A549 (cell line): ENCODE results near the gene LAMC3. TPM values are rescaled to one million over a fixed set of nuclear protein-coding genes. Genes with fewer than 3 reads are reported as not detected.

Experiments
- ATAC-seq, 2 experiments: fragments of 200-7000 bp in 1 of 2; fragments of >200 bp in 1 of 2; cut with Nextera tagmentation in 1 of 2; cut with Tn5 transposase in 1 of 2; 3 replicates each; pipeline versions ENCODE4 v1.8.0 to v1.9.1; 2018 to 2020; ENCODE audit warnings: mild to moderate bottlenecking in 1 of 2, moderate library complexity in 1 of 2
- CTCF ChIA-PET: fragments of 300-600 bp; sonication (Branson Sonifier 250); formaldehyde crosslinking; extraction: SDS; loops from one replicate; lab custom pipeline; 2021; ENCODE audit warnings: antibody characterized with exemption, inconsistent platforms; lab: Yijun Ruan, JAX
- POLR2A ChIA-PET: fragments of 350-600 bp; formaldehyde crosslinking; extraction: SDS; loops from one replicate; lab custom pipeline; 2021; ENCODE audit warnings: antibody characterized with exemption, inconsistent platforms; lab: Yijun Ruan, JAX
- DNase-seq, 2 experiments: peaks; one replicate each; pipeline versions ENCODE4 v3.0.0 to v3.0.0-alpha.2; 2011 to 2016; ENCODE audit warnings: low read depth in 1 of 2, low spot score in 1 of 2
- FAIRE-seq: peaks from 2 replicates; lab custom pipeline; 2011; peaks lifted over from hg19 to GRCh38; lab: Jason Lieb, UNC
- H3K27ac ChIP-seq, 2 experiments: fragments of >200 bp; sonication (Bioruptor Twin); formaldehyde crosslinking; 3 replicates each; pipeline ENCODE4 v1.5.1; 2016 to 2017
- H3K4me1 ChIP-seq: fragments of >200 bp; sonication (Bioruptor Twin); formaldehyde crosslinking; 3 replicates; pipeline ENCODE4 v1.6.1; 2016
- H3K4me2 ChIP-seq: fragments of >200 bp; sonication (Bioruptor Twin); formaldehyde crosslinking; 3 replicates; pipeline ENCODE4 v1.6.1; 2016
- H3K4me3 ChIP-seq: fragments of >200 bp; sonication (Bioruptor Twin); formaldehyde crosslinking; 3 replicates; pipeline ENCODE4 v1.5.1; 2016
- H3K9me3 ChIP-seq: fragments of >200 bp; sonication (Bioruptor Twin); formaldehyde crosslinking; 3 replicates; pipeline ENCODE4 v1.6.1; 2016
- BHLHE40 ChIP-seq: IDR thresholded peaks from 2 replicates; pipeline ENCODE4 v1.6.1; 2012; ENCODE audit warnings: low read depth, low read length, inconsistent platforms
- CBX8 ChIP-seq: fragments of 200-600 bp; sonication (generic); IDR thresholded peaks from 2 replicates; pipeline ENCODE4 v1.6.1; 2016
- CEBPB ChIP-seq, 2 experiments: fragments of >200 bp in 1 of 2; sonication (Bioruptor Twin) in 1 of 2; formaldehyde crosslinking in 1 of 2; IDR thresholded peaks; 2 replicates each; pipeline ENCODE4 v1.6.1; 2012 to 2016
- CHD4 ChIP-seq: fragments of 200-600 bp; sonication (generic); IDR thresholded peaks from 2 replicates; pipeline ENCODE4 v1.6.1; 2016; ENCODE audit warnings: antibody characterized with exemption, mild to moderate bottlenecking, borderline replicate concordance
- EHF ChIP-seq: fragments of 250-450 bp; sonication (Bioruptor Pico); IDR thresholded peaks from 2 replicates; pipeline ENCODE4 v1.5.0; 2020; ENCODE audit warnings: mild to moderate bottlenecking
- EHMT2 ChIP-seq: fragments of 200-600 bp; sonication (generic); IDR thresholded peaks from 2 replicates; pipeline ENCODE4 v1.6.1; 2016; ENCODE audit warnings: antibody characterized with exemption, low read depth, mild to moderate bottlenecking, moderate library complexity
- ESRRA ChIP-seq: fragments of 150-350 bp; IDR thresholded peaks from 2 replicates; pipeline ENCODE4 v1.6.1; 2014; ENCODE audit warnings: mild to moderate bottlenecking, low read length, borderline replicate concordance
- GATA3 ChIP-seq: IDR thresholded peaks from 2 replicates; pipeline ENCODE4 v1.6.1; 2012; ENCODE audit warnings: borderline replicate concordance
- JUNB ChIP-seq: fragments of >200 bp; sonication (Bioruptor Twin); formaldehyde crosslinking; IDR thresholded peaks from 2 replicates; pipeline ENCODE4 v1.6.1; 2016
- NPAS2 ChIP-seq: fragments of 250-450 bp; sonication (Bioruptor Pico); IDR thresholded peaks from 2 replicates; pipeline ENCODE4 v1.8.0; 2022; ENCODE audit warnings: mild to moderate bottlenecking, moderate library complexity, borderline replicate concordance
- POLR2AphosphoS2 ChIP-seq: conservative IDR thresholded peaks from 2 replicates; pipeline ENCODE4 v1.6.1; 2012; ENCODE audit warnings: low read length, improper control_type of control experiment, inconsistent platforms
- RARB ChIP-seq: fragments of 250-450 bp; sonication (Bioruptor Pico); IDR thresholded peaks from 2 replicates; pipeline ENCODE4 v1.8.0; 2021; ENCODE audit warnings: mild to moderate bottlenecking, moderate library complexity
- SMC3 ChIP-seq: fragments of >200 bp; sonication (Bioruptor Twin); formaldehyde crosslinking; IDR thresholded peaks from 3 replicates; pipeline ENCODE4 v1.6.1; 2018; ENCODE audit warnings: inconsistent platforms
- SREBF2 ChIP-seq: fragments of 450-650 bp; IDR thresholded peaks from 2 replicates; pipeline ENCODE4 v1.6.1; 2014; ENCODE audit warnings: mild to moderate bottlenecking, moderate library complexity
- TP53 ChIP-seq: fragments of 250-450 bp; sonication (Bioruptor Pico); IDR thresholded peaks from 2 replicates; pipeline ENCODE4 v1.5.0; 2021; ENCODE audit warnings: mild to moderate bottlenecking, moderate library complexity
- ZFP36 ChIP-seq: fragments of 450-650 bp; IDR thresholded peaks from 2 replicates; pipeline ENCODE4 v1.6.1; 2014; ENCODE audit warnings: borderline replicate concordance; ENCODE audit not compliant: partially characterized antibody
- WGBS: methylation state at CpG from one replicate; pipeline ENCODE4 v1.1.6; 2017; ENCODE audit errors: missing lambda C conversion rate; 5-methylcytosine and 5-hydroxymethylcytosine counted together
- polyA plus RNA-seq, 4 experiments: library from polyadenylated mRNA; depleted of rRNA in 3 of 4; stranded (reverse); fragments of >200 nt; fragmentation: RNase III in 1 of 4; extraction: RNeasy Plus Mini Kit Qiagen cat#74134 plus additional on column Dnase treatment in 1 of 4; gene quantifications; 2 replicates in 3 of 4; 3 replicates in 1 of 4; pipeline ENCODE4 v1.2.3, GENCODE V29; 2011 to 2017
- TF ChIP-seq, protein P1 (sequence below): fragments of 450-650 bp; IDR thresholded peaks from 2 replicates; pipeline ENCODE4 v1.6.1; 2014; ENCODE audit warnings: antibody characterized with exemption
- TF ChIP-seq, protein P2 (sequence below): fragments of 250-450 bp; sonication (Bioruptor Pico); IDR thresholded peaks from 2 replicates; pipeline ENCODE4 v1.5.0; 2020; ENCODE audit warnings: low read depth, mild to moderate bottlenecking, moderate library complexity
- TF ChIP-seq, protein P3 (sequence below): fragments of >200 bp; sonication (Bioruptor Twin); formaldehyde crosslinking; IDR thresholded peaks from 2 replicates; pipeline ENCODE4 v1.6.1; 2016
- TF ChIP-seq, protein P4 (sequence below): fragments of >200 bp; sonication (Bioruptor Twin); formaldehyde crosslinking; IDR thresholded peaks from 3 replicates; pipeline ENCODE4 v1.6.1; 2016
- TF ChIP-seq, protein P5 (sequence below): IDR thresholded peaks from 2 replicates; pipeline ENCODE4 v1.6.1; 2012
- TF ChIP-seq, protein P6 (sequence below): IDR thresholded peaks from 2 replicates; pipeline ENCODE4 v1.6.1; 2012
- TF ChIP-seq, protein P7 (sequence below): IDR thresholded peaks from 2 replicates; pipeline ENCODE4 v1.6.1; 2012; ENCODE audit warnings: low read depth, borderline replicate concordance

Gene LAMC3
- polyA plus RNA-seq, 2 of the 4 experiments (the other 2 are of a cell fraction) = 1.0 to 1.5 TPM

DNA sequence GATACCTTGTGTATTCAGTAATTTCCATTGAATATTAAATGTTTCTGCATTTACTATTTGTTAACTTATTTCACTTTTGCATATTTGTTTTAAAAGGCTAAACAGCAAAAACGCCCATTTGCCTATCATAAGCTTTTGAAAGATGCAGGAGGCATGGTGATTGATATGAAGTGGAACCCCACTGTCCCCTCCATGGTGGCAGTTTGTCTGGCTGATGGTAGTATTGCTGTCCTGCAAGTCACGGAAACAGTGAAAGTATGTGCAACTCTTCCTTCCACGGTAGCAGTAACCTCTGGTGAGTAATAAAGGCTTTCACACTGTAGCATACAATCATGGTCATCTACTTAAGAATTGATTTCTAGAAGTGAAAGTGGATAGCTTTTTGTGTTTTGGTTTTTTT is 120.2 kb downstream of the LAMC3 start:
- DNase-seq (no peak), ATAC-seq (no peak), FAIRE-seq (no peak)
- H3K4me3 ChIP-seq = no peak overlapping the region
- H3K4me2 ChIP-seq = no peak overlapping the region
- H3K9me3 ChIP-seq = no peaks in the 10 kb centered on the region
- TF ChIP-seq ZFP36 (no peak), GATA3 (no peak), JUNB (no peak), CEBPB (IDR thresholded peaks at IDR 0.05) (no peak), ESRRA (no peak), RARB (CRISPR knock-in tag) (no peak), NPAS2 (CRISPR knock-in tag) (no peak), SREBF2 (no peak)
- TF ChIP-seq, protein P1, sequence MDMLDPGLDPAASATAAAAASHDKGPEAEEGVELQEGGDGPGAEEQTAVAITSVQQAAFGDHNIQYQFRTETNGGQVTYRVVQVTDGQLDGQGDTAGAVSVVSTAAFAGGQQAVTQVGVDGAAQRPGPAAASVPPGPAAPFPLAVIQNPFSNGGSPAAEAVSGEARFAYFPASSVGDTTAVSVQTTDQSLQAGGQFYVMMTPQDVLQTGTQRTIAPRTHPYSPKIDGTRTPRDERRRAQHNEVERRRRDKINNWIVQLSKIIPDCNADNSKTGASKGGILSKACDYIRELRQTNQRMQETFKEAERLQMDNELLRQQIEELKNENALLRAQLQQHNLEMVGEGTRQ = no peak
- TF ChIP-seq, protein P2, sequence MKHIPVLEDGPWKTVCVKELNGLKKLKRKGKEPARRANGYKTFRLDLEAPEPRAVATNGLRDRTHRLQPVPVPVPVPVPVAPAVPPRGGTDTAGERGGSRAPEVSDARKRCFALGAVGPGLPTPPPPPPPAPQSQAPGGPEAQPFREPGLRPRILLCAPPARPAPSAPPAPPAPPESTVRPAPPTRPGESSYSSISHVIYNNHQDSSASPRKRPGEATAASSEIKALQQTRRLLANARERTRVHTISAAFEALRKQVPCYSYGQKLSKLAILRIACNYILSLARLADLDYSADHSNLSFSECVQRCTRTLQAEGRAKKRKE (CRISPR knock-in tag) = no peak
- TF ChIP-seq, protein P3, sequence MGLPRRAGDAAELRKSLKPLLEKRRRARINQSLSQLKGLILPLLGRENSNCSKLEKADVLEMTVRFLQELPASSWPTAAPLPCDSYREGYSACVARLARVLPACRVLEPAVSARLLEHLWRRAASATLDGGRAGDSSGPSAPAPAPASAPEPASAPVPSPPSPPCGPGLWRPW = no peak
- ChIA-PET POLR2A (no interaction called here), CTCF (interaction anchor here (1.2 to 3.6 kb wide), 3 partner anchors 16 to 207 kb away, joined by 3 to 11 read pairs (median 4); no protein-coding TSS in a partner anchor)
- peaks cover 6% of the 10 kb centered on the region; the same call in 2 of the 3 replicates for H3K4me1 ChIP-seq
- WGBS = 69% methylated on average over 3 of the region's 3 CpGs
- no peak overlapping the region for H3K27ac ChIP-seq

DNA sequence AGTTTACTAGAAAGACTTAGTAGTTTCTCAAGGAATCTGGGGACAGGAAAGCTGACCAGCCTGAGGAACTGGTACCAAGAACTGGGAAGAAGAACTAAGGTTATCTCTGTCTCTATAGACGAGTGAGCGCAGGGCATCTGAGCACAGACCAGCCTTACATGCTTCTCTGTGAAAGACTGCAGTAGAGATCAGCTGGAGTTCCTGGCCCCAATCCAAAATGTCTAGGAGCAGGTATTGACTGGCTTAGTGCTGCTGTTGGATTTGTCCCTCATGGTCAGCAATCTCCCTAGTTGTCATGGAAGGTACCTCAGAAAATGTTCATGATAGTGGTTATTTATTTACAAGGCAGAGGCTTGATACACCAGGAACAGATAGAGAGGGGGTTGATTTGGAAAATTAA is 129.7 kb downstream of the LAMC3 start:
- no peak for TF ChIP-seq EHMT2
- TF ChIP-seq CHD4 = no peak
- Histone ChIP-seq H3K4me1 (no peaks in the 10 kb centered on the region), H3K4me2 (no peak overlapping the region), H3K4me3 (no peak overlapping the region), H3K9me3 (no peaks in the 10 kb centered on the region), H3K27ac (no peak overlapping the region)
- CTCF ChIA-PET = interaction anchor here (0.6 to 1.9 kb wide), 5 partner anchors 80 to 953 kb away, joined by 3 to 5 read pairs (median 3); no protein-coding TSS in a partner anchor
- POLR2A ChIA-PET = interaction anchor here (0.7 kb wide), 1 partner anchor 41 kb away, joined by 3 read pairs; no protein-coding TSS in a partner anchor
- ATAC-seq (no peak), FAIRE-seq (no peak), DNase-seq (no peak)
- 96% methylated on average over 2 of the region's 2 CpGs for WGBS

DNA sequence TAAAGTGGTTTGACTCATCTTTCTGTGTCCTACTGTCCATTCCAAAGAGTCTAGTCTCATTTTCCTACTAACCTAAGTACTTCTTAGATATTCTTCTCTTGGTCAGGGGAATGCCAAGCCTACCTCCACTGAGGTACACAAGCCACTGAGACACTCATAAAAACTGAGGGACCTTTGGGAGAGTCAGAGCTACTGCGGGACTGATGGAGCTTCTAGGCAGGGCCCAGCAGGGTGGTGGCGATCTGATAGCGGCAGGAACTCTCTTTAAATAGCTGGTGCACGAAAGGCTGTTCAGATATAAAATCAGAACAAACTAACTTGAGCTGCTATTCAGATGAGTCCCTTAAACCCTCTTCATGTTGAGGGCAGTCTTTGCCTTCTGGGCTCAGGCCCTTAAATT is 131.1 kb downstream of the LAMC3 start:
- H3K4me2 ChIP-seq = no peak overlapping the region
- ChIA-PET POLR2A (no interaction called here), CTCF (interaction anchor here (1.4 to 1.9 kb wide), 2 partner anchors 197 to 210 kb away, joined by 3 to 5 read pairs; no protein-coding TSS in a partner anchor)
- no peaks in the 10 kb centered on the region for H3K9me3 ChIP-seq
- no peak overlapping the region for H3K4me3 ChIP-seq
- TF ChIP-seq, protein P3 = no peak
- no peak for TF ChIP-seq CBX8
- TF ChIP-seq POLR2AphosphoS2 = no peak
- no peak for TF ChIP-seq SMC3
- no peak for TF ChIP-seq TP53 (CRISPR knock-in tag)
- no peak for TF ChIP-seq BHLHE40
- TF ChIP-seq, protein P4, sequence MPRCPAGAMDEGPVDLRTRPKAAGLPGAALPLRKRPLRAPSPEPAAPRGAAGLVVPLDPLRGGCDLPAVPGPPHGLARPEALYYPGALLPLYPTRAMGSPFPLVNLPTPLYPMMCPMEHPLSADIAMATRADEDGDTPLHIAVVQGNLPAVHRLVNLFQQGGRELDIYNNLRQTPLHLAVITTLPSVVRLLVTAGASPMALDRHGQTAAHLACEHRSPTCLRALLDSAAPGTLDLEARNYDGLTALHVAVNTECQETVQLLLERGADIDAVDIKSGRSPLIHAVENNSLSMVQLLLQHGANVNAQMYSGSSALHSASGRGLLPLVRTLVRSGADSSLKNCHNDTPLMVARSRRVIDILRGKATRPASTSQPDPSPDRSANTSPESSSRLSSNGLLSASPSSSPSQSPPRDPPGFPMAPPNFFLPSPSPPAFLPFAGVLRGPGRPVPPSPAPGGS = no peak
- TF ChIP-seq, protein P5, sequence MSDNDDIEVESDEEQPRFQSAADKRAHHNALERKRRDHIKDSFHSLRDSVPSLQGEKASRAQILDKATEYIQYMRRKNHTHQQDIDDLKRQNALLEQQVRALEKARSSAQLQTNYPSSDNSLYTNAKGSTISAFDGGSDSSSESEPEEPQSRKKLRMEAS = no peak
- TF ChIP-seq, protein P6, sequence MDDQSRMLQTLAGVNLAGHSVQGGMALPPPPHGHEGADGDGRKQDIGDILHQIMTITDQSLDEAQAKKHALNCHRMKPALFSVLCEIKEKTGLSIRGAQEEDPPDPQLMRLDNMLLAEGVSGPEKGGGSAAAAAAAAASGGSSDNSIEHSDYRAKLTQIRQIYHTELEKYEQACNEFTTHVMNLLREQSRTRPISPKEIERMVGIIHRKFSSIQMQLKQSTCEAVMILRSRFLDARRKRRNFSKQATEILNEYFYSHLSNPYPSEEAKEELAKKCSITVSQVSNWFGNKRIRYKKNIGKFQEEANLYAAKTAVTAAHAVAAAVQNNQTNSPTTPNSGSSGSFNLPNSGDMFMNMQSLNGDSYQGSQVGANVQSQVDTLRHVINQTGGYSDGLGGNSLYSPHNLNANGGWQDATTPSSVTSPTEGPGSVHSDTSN = no peak
- TF ChIP-seq, protein P7, sequence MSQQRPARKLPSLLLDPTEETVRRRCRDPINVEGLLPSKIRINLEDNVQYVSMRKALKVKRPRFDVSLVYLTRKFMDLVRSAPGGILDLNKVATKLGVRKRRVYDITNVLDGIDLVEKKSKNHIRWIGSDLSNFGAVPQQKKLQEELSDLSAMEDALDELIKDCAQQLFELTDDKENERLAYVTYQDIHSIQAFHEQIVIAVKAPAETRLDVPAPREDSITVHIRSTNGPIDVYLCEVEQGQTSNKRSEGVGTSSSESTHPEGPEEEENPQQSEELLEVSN = no peak
- no peak for TF ChIP-seq CHD4
- no peak for TF ChIP-seq RARB (CRISPR knock-in tag)
- TF ChIP-seq EHF (CRISPR knock-in tag) = no peak
- WGBS = 94% methylated on average over 4 of the region's 4 CpGs
- no peak overlapping the region for H3K27ac ChIP-seq
- DNase-seq (no peak), ATAC-seq (no peak), FAIRE-seq (no peak)
- H3K4me1 ChIP-seq = no peaks in the 10 kb centered on the region
